RKO (cell line): ENCODE data around the gene BIN1.

Source experiments
- DNase-seq: peaks from one replicate; pipeline ENCODE4 v3.0.0-alpha.2; 2016; ENCODE audit warnings: low spot score

BIN1 gene

DNA sequence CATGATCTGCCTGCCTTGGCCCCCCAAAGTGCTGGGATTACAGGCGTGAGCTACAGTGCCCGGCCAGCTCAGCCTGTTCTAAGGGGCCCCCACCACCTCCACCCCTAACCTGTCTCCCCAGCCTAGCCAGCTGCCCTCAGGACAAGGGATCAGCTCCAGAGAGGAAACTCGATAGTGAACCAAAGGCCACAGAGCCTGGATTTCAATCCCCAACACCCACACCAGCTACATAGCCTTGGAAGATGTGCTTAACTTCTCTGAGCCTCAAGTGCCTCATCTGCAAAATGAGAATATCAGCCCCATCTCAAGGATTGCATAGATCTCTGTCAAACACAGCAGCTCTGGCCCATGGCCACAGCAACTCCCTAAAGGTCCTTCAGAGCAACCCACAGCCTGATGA is 32.0 kb downstream of the BIN1 start:
- DNase-seq = no peak

DNA sequence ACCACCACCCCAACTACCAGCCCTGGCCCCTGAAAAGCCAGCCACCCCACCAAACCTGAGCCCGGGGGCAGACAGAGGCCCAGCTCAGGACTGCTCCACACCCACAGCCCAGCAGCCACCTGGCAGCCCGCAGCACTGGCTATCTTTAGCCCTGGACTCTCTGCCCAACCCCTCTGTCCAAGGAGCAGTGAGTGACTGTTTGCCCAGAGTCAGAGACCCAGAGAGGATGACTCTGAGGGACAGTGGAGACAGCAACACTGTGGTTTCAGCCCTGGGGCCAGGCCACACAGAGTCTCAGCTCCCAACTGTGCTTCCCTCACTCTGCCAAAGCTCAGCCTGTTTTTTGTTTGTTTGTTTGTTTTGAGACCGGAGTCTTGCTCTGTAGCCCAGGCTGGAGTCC is 32.6 kb downstream of the BIN1 start:
- no peak for DNase-seq

DNA sequence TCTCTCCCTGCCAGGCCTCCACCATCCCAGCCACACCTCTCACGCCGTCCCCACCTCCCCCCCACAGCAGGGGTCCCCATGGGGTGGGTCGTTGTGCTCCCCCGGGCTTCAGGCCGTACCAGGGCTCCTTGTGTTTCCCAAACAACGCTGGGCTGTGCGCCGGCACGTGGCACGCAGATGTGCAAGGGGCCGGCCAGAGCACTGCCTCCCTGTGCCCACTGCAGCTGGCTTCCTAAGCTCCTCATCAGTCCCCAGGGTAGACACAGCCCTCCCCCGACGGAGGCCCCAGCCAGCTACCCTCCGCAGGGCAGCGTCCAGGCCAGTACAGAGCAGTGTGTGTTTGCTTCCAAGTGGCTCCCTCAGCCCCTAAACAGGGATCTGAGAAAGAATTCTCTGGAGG is 34.0 kb downstream of the BIN1 start:
- DNase-seq = no peak

DNA sequence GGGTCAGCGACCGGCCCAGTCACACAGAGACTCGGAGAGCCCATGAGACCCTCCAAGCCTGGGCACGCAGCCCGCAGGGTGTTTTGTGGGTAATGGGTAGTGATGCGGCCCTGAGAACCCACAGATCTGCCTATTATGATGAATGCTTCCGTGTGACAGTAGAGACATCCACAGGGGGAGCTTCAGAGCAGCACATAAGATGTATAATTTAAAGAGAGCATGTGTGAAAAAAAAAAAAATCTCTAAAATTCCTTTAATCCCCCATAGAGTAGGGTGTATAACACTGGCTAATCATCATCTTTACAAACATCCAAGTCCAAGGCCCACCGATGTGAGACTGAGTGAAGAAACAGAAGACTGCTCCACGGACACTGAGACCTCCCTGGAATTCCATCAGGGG is 34.6 kb downstream of the BIN1 start:
- DNase-seq = no peak

DNA sequence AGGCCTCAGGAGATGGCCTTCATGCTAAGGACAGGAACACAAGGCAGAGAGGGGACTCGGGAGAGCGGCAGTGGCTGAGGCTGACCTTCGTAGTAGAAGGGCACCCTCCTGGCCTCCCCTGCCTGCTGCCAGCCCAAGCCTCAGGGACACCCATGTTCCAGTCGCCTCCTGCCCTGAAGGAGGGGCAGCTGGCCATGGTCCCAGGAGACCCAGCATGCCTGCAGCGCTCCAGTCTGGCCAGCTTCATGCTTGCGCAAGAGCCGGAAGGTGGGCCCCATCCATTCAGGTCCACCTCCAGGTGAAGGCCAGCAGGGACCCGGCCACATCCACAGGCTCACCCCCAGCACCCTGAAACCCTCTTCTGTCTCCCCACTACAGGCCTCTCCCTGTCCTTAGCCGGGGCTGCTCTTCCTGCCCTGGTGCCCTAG is 35.0 kb downstream of the BIN1 start:
- DNase-seq = no peak

DNA sequence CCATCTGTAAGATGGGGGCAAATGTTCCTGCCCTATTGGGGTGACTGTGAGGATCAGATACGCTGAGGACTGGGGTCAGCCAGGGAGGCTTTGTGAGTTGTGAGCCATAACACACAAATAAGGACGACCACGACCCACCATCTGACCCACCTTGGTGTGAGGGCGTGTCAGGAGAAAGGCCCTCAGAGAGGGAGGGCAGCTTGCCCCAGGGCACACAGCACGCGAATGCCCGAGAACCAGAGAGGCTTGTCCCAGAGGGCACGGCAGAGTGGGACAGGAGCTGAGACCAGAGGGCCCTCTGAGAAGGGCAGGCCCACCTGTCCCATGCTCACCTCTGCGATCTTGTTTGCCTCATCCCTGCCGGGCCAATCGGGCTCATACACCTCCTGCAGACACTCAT is 36.7 kb downstream of the BIN1 start:
- no peak for DNase-seq

DNA sequence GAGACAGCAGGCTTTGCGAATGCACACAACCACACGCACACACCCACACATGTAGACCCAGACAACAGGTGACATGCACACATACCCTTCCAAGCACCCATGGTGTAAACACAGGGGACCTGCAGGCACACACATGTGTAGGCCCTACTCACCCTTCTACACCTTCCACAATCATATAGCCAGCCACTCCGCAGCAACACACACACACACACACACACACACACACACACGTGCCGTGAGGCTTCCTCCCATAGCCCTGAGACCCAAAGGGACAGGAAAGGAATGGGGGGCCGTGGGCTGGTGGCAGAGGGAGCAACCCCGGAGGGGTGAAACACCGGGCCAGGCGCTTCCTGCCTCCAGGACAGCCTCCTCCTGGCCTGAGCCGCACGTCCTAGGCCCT is 37.4 kb downstream of the BIN1 start:
- no peak for DNase-seq

DNA sequence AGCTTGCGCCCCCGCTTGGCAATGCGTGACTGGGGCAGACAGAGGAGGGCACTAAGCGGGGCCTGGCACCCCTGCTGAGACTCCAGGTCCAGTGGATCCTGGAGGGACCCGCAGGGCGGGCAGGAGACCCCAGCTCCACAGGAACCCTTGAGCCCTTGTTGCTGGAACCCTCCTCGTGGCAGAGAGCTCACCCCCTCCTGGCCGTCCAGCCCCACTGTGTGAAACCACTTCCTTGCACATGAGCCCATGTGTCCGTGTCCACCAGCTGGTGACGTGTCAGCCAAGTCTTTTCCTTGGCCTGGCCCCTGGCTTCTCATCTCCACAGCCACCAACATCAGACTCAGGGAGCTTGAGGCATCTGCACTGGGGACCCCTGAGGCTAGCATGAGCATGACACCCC is 38.0 kb downstream of the BIN1 start:
- no peak for DNase-seq

DNA sequence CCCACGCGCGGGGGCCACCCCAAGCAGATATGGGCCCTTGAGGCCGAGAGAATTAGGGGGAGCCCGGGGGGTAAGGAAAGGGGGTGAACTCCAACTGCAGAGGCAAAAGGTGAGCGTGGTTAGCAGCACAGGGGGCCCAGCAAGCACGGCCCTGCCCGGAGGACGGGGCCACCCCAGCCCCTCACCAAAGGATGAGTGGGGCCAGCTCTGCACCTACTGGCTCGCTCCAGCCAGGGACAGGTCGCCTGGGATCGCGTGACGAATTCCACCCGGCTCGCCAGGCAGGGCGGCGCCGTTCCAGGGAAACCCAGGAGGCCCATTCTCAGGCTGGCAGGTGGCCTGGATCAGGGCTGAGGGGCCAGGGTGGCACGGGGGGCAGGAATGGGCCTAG is 38.6 kb downstream of the BIN1 start:
- no peak for DNase-seq

DNA sequence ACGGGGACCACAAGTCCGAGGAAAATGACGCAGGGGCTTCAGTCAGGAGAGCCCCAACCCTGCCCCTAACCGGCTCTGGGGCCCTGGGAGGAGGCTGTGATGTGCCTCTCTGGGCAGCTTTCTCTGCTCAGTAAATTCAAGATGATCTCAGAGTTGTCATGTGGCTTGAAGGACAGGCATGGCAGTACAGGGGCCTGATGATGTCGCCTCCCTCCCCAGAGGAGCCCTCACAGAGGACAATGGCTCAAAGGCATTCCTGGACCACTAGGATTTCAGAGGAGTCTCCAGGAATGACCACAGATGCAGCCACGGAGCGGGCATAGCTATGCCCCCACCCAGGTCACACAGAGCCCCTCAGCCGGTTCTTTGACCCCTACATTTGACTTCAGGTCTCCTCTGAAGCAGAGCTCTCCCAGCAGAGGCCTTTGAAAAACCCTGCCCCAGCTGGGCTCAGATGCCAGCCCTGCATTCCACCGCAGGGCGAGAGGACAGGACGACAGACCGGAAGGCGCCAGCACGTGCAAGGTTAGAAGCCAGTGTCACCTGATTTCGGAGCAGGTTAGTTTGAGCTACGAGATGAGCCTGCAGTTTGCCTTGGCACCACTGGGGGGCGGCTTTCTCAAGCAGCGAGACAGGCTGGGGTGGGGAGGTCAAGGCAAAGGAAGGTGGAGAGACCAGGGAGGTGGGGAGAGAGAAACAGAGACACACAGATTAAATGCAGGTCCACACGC is 39.2 kb downstream of the BIN1 start:
- peak; percentile 40 for DNase-seq

DNA sequence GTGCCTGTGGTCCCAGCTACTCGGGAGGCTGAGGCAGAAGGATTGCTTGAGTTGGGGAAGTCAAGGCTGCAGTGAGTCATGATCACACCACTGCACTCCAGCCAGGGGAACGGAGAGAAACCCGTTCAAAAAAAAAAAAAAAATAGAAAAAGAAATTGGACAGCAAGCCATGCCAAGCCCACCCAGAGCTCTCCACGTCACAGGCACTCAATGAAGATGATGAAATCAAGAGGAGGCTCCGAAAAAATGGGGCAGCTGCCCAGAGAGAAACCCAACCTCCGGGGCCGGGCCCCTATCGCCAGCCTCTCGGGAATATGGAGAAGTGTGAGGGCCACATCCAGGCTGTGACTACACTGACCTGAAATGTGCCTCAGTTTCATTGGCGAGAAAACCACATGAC is 40.0 kb downstream of the BIN1 start:
- no peak for DNase-seq

DNA sequence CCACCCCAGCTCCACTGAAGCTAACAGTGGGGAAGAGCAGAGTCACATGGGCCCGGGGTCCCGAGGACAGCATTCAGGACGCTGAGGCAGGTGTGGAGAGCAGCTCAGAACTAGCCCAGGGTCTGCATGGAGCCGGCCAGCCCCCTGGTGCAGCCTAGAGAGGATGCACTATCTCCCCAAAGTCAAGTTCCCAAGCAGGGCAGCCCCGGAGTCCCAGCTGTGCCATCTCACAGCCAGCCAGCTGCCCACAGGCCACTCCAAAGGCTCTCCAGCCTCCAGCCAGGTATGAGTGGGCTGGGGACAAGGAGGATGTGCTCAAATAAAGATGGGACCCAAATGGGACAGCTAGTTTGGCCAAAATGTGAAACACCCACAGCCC is 41.0 kb downstream of the BIN1 start:
- no peak for DNase-seq

DNA sequence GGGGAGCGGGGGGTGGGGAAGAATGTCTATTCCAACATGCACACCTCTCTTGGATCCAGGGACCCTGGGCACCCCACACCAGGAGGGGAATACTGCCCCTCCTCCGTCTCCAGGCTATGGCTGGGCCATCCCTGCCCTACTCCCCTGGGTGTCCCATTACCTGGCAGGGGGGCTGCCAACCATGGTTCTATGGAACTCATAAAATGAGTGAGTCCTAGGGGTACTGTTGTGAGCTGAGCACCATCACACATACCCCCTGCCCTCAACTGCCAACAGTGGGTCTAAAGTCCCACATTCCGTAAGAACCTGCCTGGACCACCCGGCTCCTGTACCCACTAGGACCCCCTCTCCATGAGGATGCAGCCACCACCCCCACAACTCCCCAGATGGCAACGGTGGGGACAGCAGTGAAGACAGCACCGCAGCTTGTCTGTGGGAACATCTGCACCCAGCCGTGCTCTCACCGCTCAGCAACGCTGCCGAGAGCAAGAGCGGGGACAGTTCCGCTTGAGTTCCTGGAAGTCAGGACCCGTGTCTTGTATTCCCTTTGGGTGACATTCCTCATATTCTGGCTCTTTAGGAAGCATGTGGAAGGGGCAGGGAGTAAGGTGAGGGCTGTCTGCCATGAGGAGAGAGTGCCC is 41.5 kb downstream of the BIN1 start:
- DNase-seq = no peak

DNA sequence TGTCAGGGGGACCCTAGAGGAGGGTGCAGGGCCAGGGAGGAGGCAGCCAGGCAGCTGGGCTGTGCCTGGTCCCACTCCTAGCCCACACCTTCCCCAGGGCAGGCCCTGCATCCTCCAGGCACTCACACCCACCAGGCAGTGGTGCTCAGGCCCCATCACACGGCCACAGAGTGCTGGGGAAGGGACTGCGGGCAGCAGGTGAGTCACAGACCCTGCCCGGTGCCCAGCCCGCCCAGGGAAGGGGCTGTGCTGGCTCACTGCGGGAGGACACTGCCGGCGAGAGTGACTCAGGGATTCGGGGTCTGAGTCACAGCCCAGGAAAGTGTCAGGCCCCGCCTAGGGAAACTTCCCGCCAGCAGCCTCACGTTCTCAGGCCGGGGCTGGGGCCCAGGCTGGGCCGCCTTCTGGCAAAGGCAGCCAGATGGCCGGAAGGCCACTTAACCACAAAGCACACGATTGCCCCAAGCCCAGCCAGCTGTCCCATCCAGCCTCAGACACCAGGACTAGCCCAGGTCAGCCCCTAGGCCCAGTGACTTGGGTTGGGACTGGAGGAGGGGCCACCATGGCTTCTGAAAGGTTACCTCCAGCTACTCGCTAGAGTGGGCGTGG is 42.2 kb downstream of the BIN1 start:
- DNase-seq = peak; percentile 94

DNA sequence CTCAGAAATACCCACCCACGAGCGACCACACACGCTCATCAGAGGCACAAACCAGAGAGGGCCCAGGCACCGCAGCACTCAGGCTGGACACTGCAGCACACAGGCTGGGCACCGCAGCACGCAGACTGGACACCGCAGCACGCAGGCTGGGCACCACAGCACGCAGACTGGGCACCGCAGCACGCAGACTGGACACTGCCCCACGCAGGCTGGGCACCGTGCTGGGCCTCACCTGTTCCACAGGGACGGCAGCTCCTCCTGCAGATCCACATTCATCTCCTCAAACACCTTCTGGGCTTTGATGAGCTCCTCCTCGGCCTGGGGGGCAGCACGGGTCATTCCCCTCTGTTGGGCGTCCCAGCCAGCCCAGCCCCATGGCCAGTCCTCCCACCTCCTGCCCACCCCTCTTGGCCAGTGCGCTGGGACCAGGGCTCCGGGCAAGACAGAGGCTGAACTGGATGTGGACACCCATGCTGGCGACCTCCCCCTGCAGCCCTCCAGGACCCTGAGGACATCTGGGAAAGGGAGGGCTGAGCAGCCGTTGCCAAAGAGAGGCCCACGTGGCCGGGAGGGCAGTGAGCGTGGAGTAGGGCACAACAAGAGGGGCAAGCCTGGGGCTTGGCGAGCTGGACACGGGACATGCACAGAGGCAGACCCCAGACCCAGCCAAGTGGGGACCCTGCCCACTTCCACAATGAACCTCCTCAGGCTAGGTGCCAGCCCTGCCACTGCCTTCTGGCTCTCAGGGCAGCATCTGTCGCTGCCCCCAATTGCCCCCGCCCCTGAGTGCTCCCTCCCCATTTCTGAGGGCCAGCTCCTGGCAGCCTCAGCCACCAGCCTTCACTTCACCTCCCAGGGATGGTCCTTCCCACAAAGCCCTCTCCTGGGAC is 43.0 kb downstream of the BIN1 start:
- DNase-seq = no peak

DNA sequence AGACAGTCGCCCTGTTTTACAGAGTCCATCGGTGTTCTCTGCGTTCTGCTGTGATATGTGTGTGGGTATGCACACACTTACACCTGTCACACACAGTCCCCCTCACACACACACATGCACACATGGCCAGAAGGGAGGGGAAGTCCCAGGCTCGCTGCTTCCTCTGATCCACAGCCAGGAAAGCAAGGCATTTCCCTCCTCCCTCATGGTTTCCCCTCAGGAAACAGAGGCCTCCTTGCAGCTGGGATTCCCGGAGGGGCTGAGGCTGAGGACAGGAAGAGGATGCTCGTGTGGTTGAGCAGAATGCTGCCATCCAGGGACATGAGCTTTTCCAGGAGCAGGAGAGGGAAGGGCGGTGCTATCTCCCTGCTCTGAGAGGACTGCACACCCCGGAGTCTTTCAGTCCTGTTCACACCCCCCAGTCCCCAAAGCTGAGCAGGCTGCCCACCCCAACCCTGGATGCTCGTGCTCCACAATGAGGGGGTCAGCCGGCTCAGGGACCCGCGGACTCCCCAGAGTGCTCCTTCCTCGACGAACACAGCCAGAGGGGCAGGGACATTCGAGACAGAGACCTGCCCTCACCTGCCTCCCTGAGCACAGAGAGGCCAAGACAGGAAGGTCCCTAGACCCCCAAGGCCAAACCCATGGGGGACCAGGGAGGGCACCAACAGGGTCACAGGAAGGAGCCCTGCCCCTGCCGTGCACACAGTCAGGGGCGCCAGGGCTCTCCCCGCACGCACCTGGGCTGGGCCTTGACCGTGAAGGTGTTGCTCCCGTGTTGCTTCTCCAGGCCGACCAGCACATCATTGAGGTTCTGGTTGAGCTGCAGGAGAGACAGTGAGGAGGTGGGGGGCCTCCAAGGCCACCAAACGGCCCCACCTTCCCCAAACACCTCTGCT is 45.3 kb downstream of the BIN1 start:
- no peak for DNase-seq

DNA sequence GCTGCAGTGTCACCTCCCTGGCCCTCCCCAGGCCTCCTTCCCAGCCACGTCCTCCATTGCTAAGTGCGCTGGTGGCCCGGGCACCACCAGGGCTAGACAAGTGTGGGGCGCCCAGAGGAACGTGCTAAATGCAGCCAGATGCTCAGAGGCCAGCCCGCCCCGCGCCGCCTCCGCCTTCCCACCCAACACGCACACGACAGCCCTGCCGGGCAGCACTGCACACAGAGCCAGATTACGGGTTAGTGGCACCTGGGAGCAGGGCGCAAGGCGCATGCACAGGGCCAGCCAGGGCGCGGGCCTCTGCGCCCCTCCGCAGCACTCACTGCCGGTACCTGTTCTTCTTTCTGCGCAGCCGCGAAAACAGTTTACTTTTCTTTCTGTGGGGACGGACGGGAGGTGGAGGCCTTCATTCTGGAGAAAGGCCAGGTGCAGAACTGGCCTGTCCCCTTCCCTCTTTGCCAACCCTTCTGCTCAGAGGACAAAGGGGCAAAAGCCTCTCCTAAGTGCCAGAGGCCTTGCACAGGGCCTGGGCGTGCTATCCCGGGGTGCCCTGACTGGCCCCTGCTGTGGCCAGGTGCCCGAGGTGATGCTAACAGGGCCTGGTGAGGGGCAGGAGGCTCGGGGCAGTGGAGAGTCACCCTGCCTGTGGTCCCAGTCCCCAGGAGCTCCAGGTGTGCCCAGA is 46.5 kb downstream of the BIN1 start:
- no peak for DNase-seq

DNA sequence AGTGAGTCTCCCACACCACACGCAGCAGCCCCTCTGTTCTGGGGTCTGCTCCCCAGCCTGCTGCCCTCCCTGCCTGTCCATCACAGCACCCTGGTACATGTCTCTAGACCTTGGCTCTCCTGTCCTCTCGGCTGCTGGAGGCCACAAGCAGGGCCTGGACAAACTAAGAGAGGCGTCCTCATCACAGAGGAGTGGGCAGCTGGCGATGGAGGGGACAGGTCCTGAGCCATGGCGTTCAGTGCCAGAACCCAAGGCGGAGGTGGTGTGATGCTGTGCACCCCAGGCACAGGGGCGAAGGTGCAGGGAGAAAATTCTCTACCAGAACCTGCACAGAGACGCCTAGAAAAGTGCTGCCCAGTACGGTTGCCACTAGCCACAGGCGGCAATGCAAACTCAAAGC is 47.4 kb downstream of the BIN1 start:
- DNase-seq = no peak

DNA sequence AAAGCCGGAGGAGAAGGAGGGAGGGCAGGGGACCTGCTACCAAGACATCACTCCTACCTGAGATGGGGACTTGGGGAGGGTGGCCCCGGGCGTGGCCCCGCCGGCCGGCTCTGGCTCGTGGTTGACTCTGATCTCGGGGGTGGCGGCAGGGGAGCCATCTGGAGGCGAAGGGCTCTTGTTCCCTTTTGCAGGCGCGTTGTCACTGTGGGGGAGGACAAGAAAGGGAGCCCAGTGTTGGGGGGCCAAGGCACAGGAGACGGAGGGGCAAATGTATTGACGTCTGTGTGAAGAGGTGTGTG is 48.1 kb downstream of the BIN1 start:
- no peak for DNase-seq

DNA sequence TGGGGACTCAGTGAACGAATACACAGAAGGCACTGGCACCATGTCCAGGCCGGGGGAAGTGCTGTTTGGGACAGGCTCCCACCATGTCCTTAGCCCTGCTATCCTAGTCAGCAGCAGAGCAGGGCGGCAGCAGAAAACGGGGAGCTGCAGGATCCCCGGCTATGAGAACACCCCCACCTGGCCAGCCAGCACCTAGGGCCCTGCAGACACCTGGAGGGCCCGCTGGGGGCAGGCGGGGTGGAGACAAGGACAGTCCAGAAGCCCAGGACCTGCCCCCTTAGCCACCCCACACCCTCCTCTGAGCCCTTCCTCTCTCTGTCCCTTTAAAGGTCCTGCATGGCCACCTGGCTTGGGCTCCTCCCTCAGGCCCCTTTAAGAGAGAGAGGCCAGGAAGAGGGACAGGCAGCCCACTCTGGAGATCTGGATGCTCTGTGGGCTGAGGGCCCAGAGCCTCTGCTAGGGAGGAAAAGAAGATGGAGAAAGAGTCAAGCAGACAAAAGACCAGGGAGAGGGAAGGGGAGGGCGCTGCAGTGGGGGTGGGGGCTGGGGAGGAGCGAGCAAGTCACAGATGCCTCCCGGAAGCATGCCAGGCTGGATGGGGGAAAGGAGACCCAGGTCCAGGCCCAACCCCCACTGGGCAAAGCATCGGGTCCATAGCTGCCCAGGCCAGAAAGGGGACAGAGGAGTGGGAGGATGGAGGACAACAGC is 48.6 kb downstream of the BIN1 start:
- DNase-seq = no peak
